H1 (cell line): ENCODE results near the gene MYO5A. TPM values are rescaled to one million over a fixed set of nuclear protein-coding genes. Genes with fewer than 3 reads are reported as not detected.

Source experiments
- ASH2L ChIP-seq: fragments of 200-600, 300-600 bp; sonication (generic); IDR thresholded peaks from one replicate; pipeline ENCODE4 v1.7.1; 2017; ENCODE audit warnings: low read length
- CEBPB ChIP-seq: IDR thresholded peaks from 2 replicates; pipeline ENCODE4 v1.6.1; 2012; ENCODE audit warnings: low read depth, low read length
- CHD7 ChIP-seq: fragments of 300-600 bp; sonication (generic); IDR thresholded peaks from 2 replicates; pipeline ENCODE4 v1.7.1; 2012; ENCODE audit warnings: low read length, moderate library complexity, mild to moderate bottlenecking, inconsistent platforms; ENCODE audit not compliant: insufficient replicate concordance
- EZH2 ChIP-seq: fragments of 200-600 bp; sonication (generic); IDR thresholded peaks from 2 replicates; pipeline ENCODE4 v1.7.1; 2012; ENCODE audit warnings: low read depth, mild to moderate bottlenecking, moderate library complexity, low read length, inconsistent platforms; ENCODE audit not compliant: severe bottlenecking
- GTF2F1 ChIP-seq: IDR thresholded peaks from 2 replicates; pipeline ENCODE4 v1.6.1; 2012; ENCODE audit warnings: low read depth, low read length, improper control_type of control experiment, borderline replicate concordance
- MAFK ChIP-seq: IDR thresholded peaks from 2 replicates; pipeline ENCODE4 v1.6.1; 2012; ENCODE audit warnings: low read depth, mild to moderate bottlenecking, improper control_type of control experiment, low read length
- TEAD4 ChIP-seq: IDR thresholded peaks from 2 replicates; pipeline ENCODE4 v1.6.1; 2012; ENCODE audit warnings: low read depth, low read length, inconsistent platforms, mixed read lengths
- USF2 ChIP-seq: IDR thresholded peaks from 2 replicates; pipeline ENCODE4 v1.6.1; 2011; ENCODE audit warnings: low read length, improper control_type of control experiment
- polyA plus RNA-seq, 7 experiments: library from polyadenylated mRNA; depleted of rRNA in 3 of 7; stranded (reverse) in 5 of 7; unstranded in 2 of 7; fragments of >200 nt in 5 of 7; fragments of 200-250 nt in 2 of 7; gene quantifications; 1 replicate in 5 of 7; 2 replicates in 1 of 7; 4 replicates in 1 of 7; pipeline versions ENCODE4 v1.2.1 to v1.2.3, GENCODE V29; 2011 to 2013; ENCODE audit warnings: missing spikeins in 2 of 7, mixed read lengths in 2 of 7
- total RNA-seq: library from RNA; stranded (reverse); fragmentation: NEBNext Ultra II Directional; extraction: Animal tissue kit (Norgen Biotek cat#: 25700); gene quantifications from 2 replicates; pipeline ENCODE4 v1.2.1, GENCODE V29; 2021

The MYO5A gene
- total and polyA plus RNA-seq, 2 of the 8 experiments (the other 6 are each of a cell fraction or from before 2014, with no cell fraction given): 11.4 to 24.7 TPM

GRCh38 chr15:52441841-52442240, 86.8 kb downstream of the MYO5A start (continued):
- TF ChIP-seq CHD7: no peak
- TF ChIP-seq GTF2F1: no peak
- TF ChIP-seq ASH2L: no peak
- no peak for TF ChIP-seq TEAD4
- no peak for TF ChIP-seq CEBPB
- TF ChIP-seq USF2: no peak
- no peak for TF ChIP-seq MAFK
- TF ChIP-seq EZH2: no peak
